Stomach (tissue), 4 donors: ENCODE data around the gene PKNOX2.

ENCODE experiments used
- EP300 ChIP-seq: sonication (generic); formaldehyde crosslinking; IDR thresholded peaks from one replicate; pipeline ENCODE4 v1.6.1; 2017; ENCODE audit warnings: antibody characterized with exemption
- TF ChIP-seq, protein P1 (sequence below), 7 experiments: fragments of 450-650 bp in 4 of 7; fragments of 200-600 bp in 3 of 7; sonication (generic) in 3 of 7; IDR thresholded peaks; one replicate each; pipeline ENCODE4 v1.5.1; 2016 to 2019; ENCODE audit warnings: antibody characterized with exemption in 7 of 7, control low read depth in 2 of 7, mild to moderate bottlenecking in 1 of 7

DNA sequence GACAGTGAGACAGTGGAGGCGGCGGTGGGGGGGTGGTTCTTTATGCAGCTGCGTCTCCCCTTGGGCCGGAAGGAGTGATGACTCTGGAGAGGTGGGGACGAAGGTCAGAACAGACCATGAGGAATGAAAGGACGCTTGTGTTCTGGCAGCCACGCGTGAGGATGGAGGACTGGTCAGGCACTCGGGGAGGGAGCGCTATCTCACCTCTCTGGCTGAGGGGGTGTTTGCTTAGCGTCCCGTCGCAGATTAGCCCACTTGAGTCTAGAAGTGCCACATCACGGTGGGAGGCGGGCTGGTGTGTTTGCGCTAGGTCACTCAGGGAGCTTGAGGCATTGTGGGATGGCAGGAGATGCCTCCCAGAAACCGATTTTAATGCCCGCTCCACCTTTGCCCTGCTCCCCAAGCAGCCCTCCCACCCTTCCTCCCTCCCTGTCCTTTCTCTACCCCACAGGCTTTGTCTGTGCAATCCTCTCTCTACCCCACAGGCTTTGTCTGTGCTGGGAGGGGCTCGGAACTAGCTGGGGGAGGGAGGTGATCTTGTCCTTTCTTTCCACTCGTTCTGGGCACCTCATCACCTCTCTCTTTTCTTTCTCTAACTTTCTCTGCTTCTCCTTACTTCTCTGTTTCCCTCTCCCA is 97.8 kb downstream of the PKNOX2 start:
- TF ChIP-seq, protein P1, sequence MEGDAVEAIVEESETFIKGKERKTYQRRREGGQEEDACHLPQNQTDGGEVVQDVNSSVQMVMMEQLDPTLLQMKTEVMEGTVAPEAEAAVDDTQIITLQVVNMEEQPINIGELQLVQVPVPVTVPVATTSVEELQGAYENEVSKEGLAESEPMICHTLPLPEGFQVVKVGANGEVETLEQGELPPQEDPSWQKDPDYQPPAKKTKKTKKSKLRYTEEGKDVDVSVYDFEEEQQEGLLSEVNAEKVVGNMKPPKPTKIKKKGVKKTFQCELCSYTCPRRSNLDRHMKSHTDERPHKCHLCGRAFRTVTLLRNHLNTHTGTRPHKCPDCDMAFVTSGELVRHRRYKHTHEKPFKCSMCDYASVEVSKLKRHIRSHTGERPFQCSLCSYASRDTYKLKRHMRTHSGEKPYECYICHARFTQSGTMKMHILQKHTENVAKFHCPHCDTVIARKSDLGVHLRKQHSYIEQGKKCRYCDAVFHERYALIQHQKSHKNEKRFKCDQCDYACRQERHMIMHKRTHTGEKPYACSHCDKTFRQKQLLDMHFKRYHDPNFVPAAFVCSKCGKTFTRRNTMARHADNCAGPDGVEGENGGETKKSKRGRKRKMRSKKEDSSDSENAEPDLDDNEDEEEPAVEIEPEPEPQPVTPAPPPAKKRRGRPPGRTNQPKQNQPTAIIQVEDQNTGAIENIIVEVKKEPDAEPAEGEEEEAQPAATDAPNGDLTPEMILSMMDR (IDR thresholded peaks at IDR 0.05) = no peak
- no peak for TF ChIP-seq EP300
